ENCODE measurements around the gene WDR93.

Gene WDR93

GRCh38 chr15:89662893-89663626 is 27.6 kb upstream of the WDR93 start:
- no peak for DNase-seq (ENCODE audit: low read depth)

GRCh38 chr15:89664441-89665350 is 25.9 kb upstream of the WDR93 start:
- DNase-seq (ENCODE audit: low read depth) = no peak

- no peak for DNase-seq (ENCODE audit: low read depth)
Observed at GRCh38 chr15:89665449-89666181, 25.0 kb upstream of the WDR93 start.

GRCh38 chr15:89666184-89666857 is 24.3 kb upstream of the WDR93 start:
- DNase-seq (ENCODE audit: low read depth) = no peak

GRCh38 chr15:89666858-89667705 is 23.5 kb upstream of the WDR93 start:
- no peak for DNase-seq (ENCODE audit: low read depth)

GRCh38 chr15:89667706-89667960 is 23.0 kb upstream of the WDR93 start:
- no peak for DNase-seq (ENCODE audit: low read depth)

- no peak for DNase-seq (ENCODE audit: low read depth)
Observed at GRCh38 chr15:89668171-89668570, 22.4 kb upstream of the WDR93 start.

GRCh38 chr15:89669309-89669865 is 21.2 kb upstream of the WDR93 start:
- DNase-seq (ENCODE audit: low read depth) = no peak

GRCh38 chr15:89669941-89670340 is 20.7 kb upstream of the WDR93 start:
- no peak for DNase-seq (ENCODE audit: low read depth)

GRCh38 chr15:89670971-89671560 is 19.5 kb upstream of the WDR93 start:
- no peak for DNase-seq (ENCODE audit: low read depth)

- no peak for DNase-seq (ENCODE audit: low read depth)
Observed at GRCh38 chr15:89671687-89672086, 18.9 kb upstream of the WDR93 start.

- DNase-seq (ENCODE audit: low read depth) = no peak
Observed at GRCh38 chr15:89672221-89673164, 18.1 kb upstream of the WDR93 start.

- no peak for DNase-seq (ENCODE audit: low read depth)
Observed at GRCh38 chr15:89673165-89673512, 17.5 kb upstream of the WDR93 start.

- DNase-seq (ENCODE audit: low read depth) = no peak
Observed at GRCh38 chr15:89674526-89674925, 16.1 kb upstream of the WDR93 start.

GRCh38 chr15:89675606-89676005 is 15.0 kb upstream of the WDR93 start:
- DNase-seq (ENCODE audit: low read depth) = no peak

- no peak for DNase-seq (ENCODE audit: low read depth)
Observed at GRCh38 chr15:89677381-89677780, 13.2 kb upstream of the WDR93 start.

GRCh38 chr15:89679212-89679611 is 11.4 kb upstream of the WDR93 start, which contains the start of gene PLIN1:
Gene PLIN1, minus strand, starts transcription at chr15:89679367. Its CDS starts 1,878 bp downstream, at chr15:89677489.
- DNase-seq (ENCODE audit: low read depth) = no peak

GRCh38 chr15:89680282-89680873 is 10.2 kb upstream of the WDR93 start:
- DNase-seq (ENCODE audit: low read depth) = no peak

GRCh38 chr15:89681146-89681545 is 9.5 kb upstream of the WDR93 start:
- DNase-seq (ENCODE audit: low read depth) = no peak

Data from activated T-helper 9 cell treated with anti-CD3 and anti-CD28 coated beads, Interleukin-2, amount 50 U/mL, for 16 hours (primary cell).